GM21528 (cell line): ENCODE data around the gene MANBA.

Experiments
- ATAC-seq: cut with Tn5 transposase; IDR thresholded peaks from one replicate; pipeline ENCODE4 v1.9.1; 2021; ENCODE audit warnings: mild to moderate bottlenecking, moderate library complexity; ENCODE audit not compliant: unreplicated experiment, low FRiP score

MANBA gene

GRCh38 chr4:102684610-102685052, 76.1 kb downstream of the MANBA start:
- no peak for ATAC-seq

GRCh38 chr4:102683881-102684609, 76.7 kb downstream of the MANBA start:
- no peak for ATAC-seq

DNA sequence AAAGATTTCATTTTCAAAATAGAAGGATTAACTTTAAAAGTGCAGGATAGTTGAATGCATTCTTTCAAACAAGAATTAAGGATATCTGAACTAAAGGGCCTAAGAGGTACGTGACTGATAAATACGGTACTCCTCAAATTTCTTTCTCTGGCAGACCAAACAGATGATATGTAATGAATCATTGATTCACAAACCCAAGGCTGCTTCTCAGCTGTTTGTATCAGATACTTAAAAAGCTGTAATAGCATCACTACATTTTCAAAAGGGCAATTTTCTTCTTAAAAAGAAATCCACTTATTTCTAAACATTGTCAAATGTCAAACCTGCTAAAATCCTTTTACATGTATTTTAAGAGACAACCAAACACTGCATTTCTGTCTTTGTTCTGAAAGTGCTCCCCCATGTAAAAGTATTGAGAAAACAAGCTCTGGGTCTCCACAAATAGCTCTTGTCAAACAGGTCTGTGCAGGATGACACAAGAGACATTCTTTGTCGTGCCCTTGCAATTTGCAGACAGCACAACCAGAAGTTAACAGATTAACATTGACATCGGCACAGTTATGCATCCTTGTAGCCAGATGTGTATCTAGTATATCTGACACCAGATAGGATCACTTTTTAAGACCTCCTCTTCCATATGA, 82.0 kb downstream of the MANBA start:
- no peak for ATAC-seq

DNA sequence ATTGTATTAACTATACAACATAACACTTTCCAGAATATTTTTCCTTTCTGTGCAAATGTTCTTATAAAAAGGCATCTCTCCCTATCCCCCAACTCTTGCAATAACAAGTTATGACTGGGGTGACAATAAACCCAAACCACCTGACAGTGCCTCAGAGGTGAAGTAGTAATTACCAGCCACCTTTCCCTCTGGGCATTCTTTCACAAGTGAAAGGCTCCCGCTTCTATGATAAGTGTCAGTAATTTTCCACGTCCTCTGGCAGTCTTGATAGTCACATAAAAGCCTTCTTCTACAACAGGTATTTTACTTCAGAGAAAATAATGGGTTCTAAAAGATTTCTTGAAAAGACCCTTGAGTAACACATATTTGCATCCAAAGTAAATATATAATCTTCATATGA, 82.7 kb downstream of the MANBA start:
- no peak for ATAC-seq

DNA sequence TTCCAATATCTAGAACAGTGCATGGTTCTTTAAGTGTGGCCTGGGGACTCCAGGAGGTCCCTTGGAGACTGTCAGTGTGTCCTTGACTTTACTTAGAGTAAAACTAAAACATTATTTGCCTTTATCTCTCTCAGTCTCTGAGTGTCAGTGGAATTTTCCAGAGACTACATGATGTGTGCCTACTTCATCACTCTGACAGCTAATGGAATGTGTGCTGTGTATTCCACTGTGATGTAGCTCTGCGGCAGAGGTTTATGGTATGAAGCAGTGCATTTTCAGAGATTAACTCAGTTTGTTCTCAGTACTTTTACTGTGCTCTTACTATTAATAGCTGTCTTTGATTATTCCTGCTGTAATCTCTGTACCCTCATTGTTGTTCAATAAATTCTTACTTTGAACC, 85.6 kb downstream of the MANBA start:
- ATAC-seq, result no peak

DNA sequence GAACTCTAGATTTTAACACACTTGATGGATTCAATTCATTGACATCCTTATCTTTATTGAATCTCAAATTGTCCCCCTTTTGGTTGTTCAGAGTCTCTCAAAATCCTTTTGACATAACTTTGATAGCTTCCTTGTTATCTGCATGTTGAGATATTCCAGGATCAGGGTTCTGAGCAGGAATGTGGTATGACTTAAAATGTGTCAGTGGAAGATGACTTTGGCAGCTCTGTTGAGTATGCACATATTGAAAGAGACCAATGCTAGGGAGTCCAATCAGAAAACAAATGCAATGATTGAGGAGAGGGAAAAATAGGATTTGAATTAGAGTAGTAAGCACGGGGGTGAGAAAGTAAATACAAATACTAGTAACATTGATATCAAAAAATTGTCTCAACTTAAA, 93.8 kb downstream of the MANBA start:
- ATAC-seq, result no peak

DNA sequence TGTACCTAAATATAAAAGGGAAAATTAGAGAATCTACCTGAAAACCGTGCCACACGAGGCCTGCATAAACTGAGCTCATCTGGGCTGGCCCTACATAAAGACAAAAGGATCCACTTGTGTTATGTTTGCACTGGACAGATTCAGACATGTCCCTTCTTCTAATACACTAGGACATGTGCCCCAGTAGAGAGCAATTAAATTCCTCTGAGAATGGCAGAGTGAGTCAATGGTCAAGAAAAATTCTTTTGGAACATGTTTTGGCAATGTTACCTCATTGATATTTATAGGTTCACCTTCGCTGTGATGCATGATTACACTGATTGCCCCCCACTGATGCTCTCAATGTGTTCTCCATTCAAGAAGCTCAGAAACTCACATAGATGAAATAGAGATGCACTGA, 95.2 kb downstream of the MANBA start:
- no peak for ATAC-seq

- ATAC-seq, result no peak
Measured at GRCh38 chr4:102663073-102663472, 97.7 kb downstream of the MANBA start.

GRCh38 chr4:102657206-102657605, 103.6 kb downstream of the MANBA start:
- no peak for ATAC-seq

DNA sequence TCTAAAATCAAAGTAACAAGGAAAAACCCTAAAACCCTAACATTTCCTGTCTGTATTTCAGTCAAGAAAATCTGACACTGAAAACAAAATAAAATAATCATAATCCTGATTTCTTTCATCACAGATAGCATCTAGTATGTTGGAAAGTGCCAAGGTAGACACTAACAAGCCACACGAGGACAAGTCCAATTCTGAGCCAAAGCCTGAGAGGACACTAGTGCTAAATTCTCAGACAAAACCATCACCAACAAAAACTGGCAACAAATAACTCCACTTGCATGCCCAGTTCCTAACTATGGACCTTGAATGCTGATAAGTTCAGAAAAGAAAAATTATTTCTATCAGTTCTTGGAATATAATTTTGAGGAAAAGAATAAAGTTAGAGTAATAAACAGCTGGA, 113.7 kb downstream of the MANBA start:
- ATAC-seq, result no peak

- ATAC-seq, result no peak
Measured at GRCh38 chr4:102642631-102643298, 118.0 kb downstream of the MANBA start.

DNA sequence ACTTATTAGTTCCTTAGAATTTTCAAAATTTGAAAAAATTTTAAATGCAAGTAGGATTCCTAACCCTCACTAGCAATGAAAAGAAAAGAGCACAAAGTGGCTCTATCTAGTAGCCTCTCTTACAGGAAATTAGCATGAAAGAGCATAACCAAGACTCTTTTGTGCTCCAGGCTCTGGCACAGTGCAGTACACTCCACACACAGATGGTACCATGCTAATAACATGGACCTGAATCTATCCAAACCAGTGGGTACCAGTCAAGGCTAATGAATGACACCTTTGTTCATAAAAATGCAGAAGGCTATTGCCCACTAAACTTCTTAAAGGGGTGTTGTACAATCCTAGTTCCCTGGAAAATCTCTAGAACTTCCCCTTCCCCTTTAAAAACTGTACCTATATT, 119.0 kb downstream of the MANBA start:
- no peak for ATAC-seq

GRCh38 chr4:102640669-102641068, 120.1 kb downstream of the MANBA start:
- no peak for ATAC-seq

DNA sequence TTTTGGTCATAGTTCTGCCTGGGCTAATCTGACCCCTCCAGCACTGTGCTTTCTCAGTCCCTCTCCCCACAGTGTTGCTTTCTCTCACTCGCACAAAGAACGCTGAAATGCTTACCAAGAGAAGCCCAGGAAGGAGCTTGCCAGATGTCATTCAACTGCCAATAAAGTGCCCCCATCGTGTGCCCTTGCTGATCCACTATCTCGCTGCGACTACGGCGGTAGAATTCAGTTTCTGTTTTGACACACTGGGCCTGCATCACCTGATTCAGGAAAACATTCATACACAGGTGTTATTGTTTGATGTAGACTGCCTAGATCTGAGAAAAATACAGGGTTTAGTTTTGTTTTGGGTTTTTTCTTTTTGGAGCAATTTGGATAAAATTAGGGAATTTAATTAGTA, 121.2 kb downstream of the MANBA start:
- ATAC-seq, result no peak

DNA sequence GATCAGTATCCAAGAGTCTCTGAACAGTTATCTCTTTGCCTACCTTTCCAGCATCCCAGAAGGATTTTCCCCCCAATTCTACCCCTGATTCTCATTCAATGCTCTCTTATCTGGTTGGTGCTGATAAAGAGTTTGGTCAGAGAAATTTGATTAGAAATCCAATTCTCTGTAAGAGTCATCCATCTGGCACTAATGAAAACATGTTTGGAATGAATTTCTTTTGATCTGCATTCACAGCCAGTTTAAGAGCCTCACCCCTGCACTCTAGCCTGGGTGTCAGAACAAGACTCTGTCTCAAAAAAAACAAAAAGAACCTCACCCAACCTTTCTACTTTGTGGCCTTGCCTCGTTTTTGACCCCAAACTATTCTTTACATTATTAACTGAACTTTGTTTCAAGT, 122.1 kb downstream of the MANBA start:
- ATAC-seq, result no peak

- no peak for ATAC-seq
Measured at GRCh38 chr4:102637391-102637790, 123.4 kb downstream of the MANBA start.

- ATAC-seq, result no peak
Measured at GRCh38 chr4:102633100-102633499, 127.7 kb downstream of the MANBA start.

DNA sequence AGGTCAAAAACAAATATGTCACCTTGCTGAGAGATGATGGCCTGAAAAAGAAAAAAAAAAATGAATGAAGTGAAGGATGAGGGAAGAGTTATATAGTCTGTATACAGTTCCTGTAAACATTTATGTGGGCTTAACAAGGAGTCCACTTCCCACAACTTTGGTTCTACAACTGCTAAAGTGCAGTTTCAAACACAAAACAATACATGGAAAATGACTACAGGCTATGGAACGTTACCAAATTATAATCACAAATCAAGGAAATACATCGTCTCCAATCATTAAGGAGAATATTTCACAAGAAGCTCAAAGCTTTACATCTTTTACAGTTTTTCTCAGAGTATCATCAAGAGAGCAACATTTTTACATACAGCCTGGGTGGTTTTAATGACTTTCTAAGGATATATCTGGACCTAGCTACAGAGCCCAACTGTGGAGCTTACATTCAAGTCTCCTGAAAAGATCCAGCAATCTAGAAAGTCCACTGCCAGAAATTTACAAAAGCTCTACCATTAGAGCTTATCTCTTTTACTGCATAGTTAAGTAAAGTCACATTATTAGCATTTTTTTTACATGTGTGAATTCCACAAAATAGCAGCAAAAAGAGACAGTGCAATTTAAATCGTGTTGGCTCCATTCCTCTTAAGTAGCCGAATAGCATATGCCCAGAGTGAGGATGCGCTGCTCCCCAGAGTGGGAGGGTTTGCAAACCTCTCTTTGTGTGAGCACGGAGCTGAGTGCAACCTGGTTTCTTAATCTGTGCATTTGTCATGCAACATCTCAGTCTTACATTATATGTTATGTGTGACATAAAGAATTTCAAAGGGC, 128.3 kb downstream of the MANBA start:
- ATAC-seq, result no peak

DNA sequence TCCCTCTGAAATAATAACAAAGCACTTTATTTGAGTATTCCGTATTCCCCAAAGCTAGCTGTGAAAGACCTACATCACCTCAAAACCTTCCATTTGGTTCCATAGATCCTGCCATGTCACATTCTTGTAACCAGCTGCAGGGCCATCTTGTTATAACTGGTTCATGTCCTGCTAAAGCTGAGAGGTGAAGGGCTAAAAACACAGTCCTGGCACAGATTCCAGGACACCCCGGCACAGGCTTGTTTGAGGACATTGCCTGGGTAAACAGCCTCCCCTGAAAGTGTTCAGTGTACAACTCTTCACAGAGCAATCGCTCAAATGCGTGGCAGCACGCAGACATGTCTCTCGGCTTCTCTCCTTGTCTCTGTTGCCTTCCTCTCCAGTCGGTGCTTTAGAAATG, 129.2 kb downstream of the MANBA start:
- ATAC-seq, result no peak

DNA sequence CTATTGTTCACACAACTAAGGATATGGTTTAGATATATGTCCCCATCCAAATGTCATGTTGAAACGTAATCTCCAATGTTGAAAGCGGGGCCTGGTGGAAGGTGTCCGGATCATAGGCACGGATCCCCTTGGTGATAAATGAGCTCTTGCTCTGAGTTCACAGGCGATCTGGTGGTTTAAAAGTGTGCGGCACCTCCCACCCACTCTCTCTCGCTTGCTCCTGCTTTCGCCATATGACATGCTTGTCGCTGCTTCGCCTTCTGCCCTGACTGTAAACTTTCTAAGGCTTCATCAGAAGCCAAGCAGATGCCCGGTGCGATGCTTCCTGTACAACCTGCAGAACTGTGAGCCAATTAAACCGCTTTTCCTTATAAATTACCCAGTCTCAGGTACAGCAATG, 131.1 kb downstream of the MANBA start:
- no peak for ATAC-seq
